AG04450 (cell line): Measurements from ENCODE around the gene HSD17B8. TPM values are rescaled to one million over a fixed set of nuclear protein-coding genes. Genes with fewer than 3 reads are reported as not detected.

Source experiments
- CTCF ChIA-PET: fragments of 300-600, 350-600 bp; formaldehyde crosslinking; extraction: SDS; loops from one replicate; lab custom pipeline; 2022; ENCODE audit warnings: antibody characterized with exemption, inconsistent platforms; lab: Charles Lee
- POLR2A ChIA-PET: fragments of 350-600 bp; formaldehyde crosslinking; extraction: SDS; loops from one replicate; lab custom pipeline; 2021; ENCODE audit warnings: antibody characterized with exemption, inconsistent platforms; lab: Yijun Ruan, JAX
- DNase-seq: peaks from one replicate; pipeline ENCODE4 v3.0.0-alpha.2; 2011; ENCODE audit warnings: low read depth, low spot score
- H3K27ac ChIP-seq: one replicate; pipeline ENCODE4 v1.5.1; 2012; ENCODE audit warnings: low read depth, low read length, control low read depth
- H3K27me3 ChIP-seq: one replicate; pipeline ENCODE4 v1.6.0; 2012; ENCODE audit warnings: low read length; ENCODE audit not compliant: control insufficient read depth, insufficient read depth
- H3K4me3 ChIP-seq: 2 replicates; pipeline ENCODE4 v1.5.1; 2011; ENCODE audit warnings: mild to moderate bottlenecking, low read depth, low read length, control low read depth
- H3K9me3 ChIP-seq: 2 replicates; pipeline ENCODE4 v1.5.1; 2012; ENCODE audit warnings: low read length; ENCODE audit not compliant: control insufficient read depth, insufficient read depth
- CTCF ChIP-seq: IDR thresholded peaks from 2 replicates; pipeline ENCODE4 v1.5.1; 2011; ENCODE audit warnings: low read depth, low read length, control low read depth, inconsistent platforms
- polyA plus RNA-seq: library from polyadenylated mRNA; depleted of rRNA; stranded (reverse); fragments of >200 nt; gene quantifications from 2 replicates; pipeline ENCODE4 v1.2.3, GENCODE V29; 2011

HSD17B8 gene
- polyA plus RNA-seq, 1 experiment: 4.9 TPM

- POLR2A ChIA-PET: interaction anchor here (0.5 kb wide), 1 partner anchor 203 kb away, joined by 5 read pairs; no protein-coding TSS in a partner anchor
- H3K27ac ChIP-seq: no peak overlapping the region
- no peak for TF ChIP-seq CTCF
- no peak overlapping the region for H3K4me3 ChIP-seq
- CTCF ChIA-PET: no interaction called here
- H3K27me3 ChIP-seq: peaks cover 37% of the 10 kb centered on the region
- no peaks in the 10 kb centered on the region; the same call in 1 of the 2 replicates for H3K9me3 ChIP-seq
- DNase-seq: no peak
Observed at GRCh38 chr6:33193619-33194018, 10.8 kb upstream of the HSD17B8 start.

GRCh38 chr6:33194431-33194979 is 9.9 kb upstream of the HSD17B8 start:
- ChIA-PET CTCF (no interaction called here), POLR2A (no interaction called here)
- no peaks in the 10 kb centered on the region; the same call in 1 of the 2 replicates for H3K9me3 ChIP-seq
- DNase-seq: no peak
- H3K27me3 ChIP-seq: peaks cover 32% of the 10 kb centered on the region
- no peak for TF ChIP-seq CTCF
- H3K4me3 ChIP-seq: no peak overlapping the region
- H3K27ac ChIP-seq: no peak overlapping the region

GRCh38 chr6:33195304-33196165 is 8.9 kb upstream of the HSD17B8 start:
- no peak overlapping the region for H3K4me3 ChIP-seq
- no peak for TF ChIP-seq CTCF
- POLR2A ChIA-PET: no interaction called here
- H3K27ac ChIP-seq: no peak overlapping the region
- H3K27me3 ChIP-seq: peaks cover 24% of the 10 kb centered on the region
- DNase-seq: no peak
- CTCF ChIA-PET: interaction anchor here (1.4 kb wide), 2 partner anchors 48 to 53 kb away, joined by 3 to 4 read pairs; no protein-coding TSS in a partner anchor
- H3K9me3 ChIP-seq: peaks cover 3% of the 10 kb centered on the region; the same call in 1 of the 2 replicates

DNA sequence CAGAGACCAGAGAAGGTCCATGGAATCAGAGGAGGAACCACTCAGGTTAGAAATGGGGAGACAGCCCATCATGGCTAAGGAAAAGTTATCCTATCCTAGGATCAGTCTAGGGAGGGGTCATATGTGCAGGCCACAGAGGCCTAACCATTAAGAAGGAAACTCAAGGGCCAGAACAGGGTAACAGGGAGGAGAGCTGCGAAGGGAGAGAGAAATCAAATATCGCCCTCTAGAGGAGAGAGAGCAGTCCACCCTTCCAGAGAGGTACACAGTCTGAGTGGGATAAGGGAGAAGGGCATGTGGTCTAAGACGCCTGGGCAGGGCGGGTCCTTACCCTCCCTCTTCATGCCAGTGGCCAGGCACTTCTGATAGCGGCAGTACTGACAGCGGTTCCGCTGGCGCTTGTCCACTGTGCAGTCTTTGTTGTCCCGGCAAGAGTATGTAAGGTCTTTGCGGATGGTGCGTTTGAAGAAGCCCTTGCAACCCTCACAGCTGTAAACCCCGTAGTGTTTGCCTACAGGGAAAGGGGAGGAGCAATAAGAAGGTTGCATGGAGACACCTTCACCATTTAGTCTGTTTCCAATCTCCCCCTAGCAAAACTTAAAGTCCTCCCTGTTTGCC is 6.9 kb upstream of the HSD17B8 start:
- peak; percentile 76 for TF ChIP-seq CTCF
- ChIA-PET POLR2A (interaction anchor here (1.3 kb wide), 1 partner anchor 11 kb away, joined by 4 read pairs; the partner anchor contains the start of gene RING1), CTCF (interaction anchor here (0.6 to 2.6 kb wide), 11 partner anchors 12 to 244 kb away, joined by 3 to 17 read pairs (median 4); partner anchors contain the start of gene RING1)
- Histone ChIP-seq H3K9me3 (peaks cover 3% of the 10 kb centered on the region; the same call in 1 of the 2 replicates), H3K27ac (peak overlapping the region; percentile 31), H3K4me3 (no peak overlapping the region), H3K27me3 (peaks cover 4% of the 10 kb centered on the region)
- no peak for DNase-seq
